Parathyroid adenoma (tissue), 2 donors: Measurements from ENCODE around the gene PER1.

Experiments used
- H2AFZ ChIP-seq: fragments of 300-600 bp; sonication (generic); one replicate; pipeline ENCODE4 v1.7.0; 2017; ENCODE audit warnings: antibody characterized with exemption, mild to moderate bottlenecking
- H3K27ac ChIP-seq: fragments of 300-600 bp; sonication (generic); one replicate; pipeline ENCODE4 v1.7.0; 2017
- H3K27me3 ChIP-seq: fragments of 300-600 bp; sonication (generic); one replicate; pipeline ENCODE4 v1.7.0; 2017; ENCODE audit warnings: low read length; ENCODE audit not compliant: control insufficient read depth, insufficient read depth
- H3K36me3 ChIP-seq: fragments of 300-600 bp; sonication (generic); one replicate; pipeline ENCODE4 v1.7.0; 2017; ENCODE audit warnings: low read length; ENCODE audit not compliant: control insufficient read depth, insufficient read depth
- H3K4me1 ChIP-seq: fragments of 300-600 bp; sonication (generic); one replicate; pipeline ENCODE4 v1.7.0; 2017; ENCODE audit warnings: control low read depth
- H3K4me2 ChIP-seq: fragments of 300-600 bp; sonication (generic); one replicate; pipeline ENCODE4 v1.7.0; 2017; ENCODE audit warnings: low read length
- H3K4me3 ChIP-seq: fragments of 300-600 bp; sonication (generic); one replicate; pipeline ENCODE4 v1.7.0; 2017; ENCODE audit warnings: low read depth, low read length
- H3K79me2 ChIP-seq: fragments of 300-600 bp; sonication (generic); one replicate; pipeline ENCODE4 v1.7.0; 2017; ENCODE audit warnings: control low read depth
- H3K9ac ChIP-seq: fragments of 300-600 bp; sonication (generic); one replicate; pipeline ENCODE4 v1.7.0; 2017; ENCODE audit warnings: mild to moderate bottlenecking
- H3K9me3 ChIP-seq: fragments of 300-600 bp; sonication (generic); one replicate; pipeline ENCODE4 v1.7.0; 2017; ENCODE audit warnings: low read length; ENCODE audit not compliant: control insufficient read depth
- TF ChIP-seq, protein P1 (sequence below): fragments of 300-600 bp; sonication (generic); IDR thresholded peaks from one replicate; pipeline ENCODE4 v1.7.0; 2017; ENCODE audit warnings: antibody characterized with exemption, mild to moderate bottlenecking
- donor health status: primary hyperparathyroidism.

PER1 gene, protein sequence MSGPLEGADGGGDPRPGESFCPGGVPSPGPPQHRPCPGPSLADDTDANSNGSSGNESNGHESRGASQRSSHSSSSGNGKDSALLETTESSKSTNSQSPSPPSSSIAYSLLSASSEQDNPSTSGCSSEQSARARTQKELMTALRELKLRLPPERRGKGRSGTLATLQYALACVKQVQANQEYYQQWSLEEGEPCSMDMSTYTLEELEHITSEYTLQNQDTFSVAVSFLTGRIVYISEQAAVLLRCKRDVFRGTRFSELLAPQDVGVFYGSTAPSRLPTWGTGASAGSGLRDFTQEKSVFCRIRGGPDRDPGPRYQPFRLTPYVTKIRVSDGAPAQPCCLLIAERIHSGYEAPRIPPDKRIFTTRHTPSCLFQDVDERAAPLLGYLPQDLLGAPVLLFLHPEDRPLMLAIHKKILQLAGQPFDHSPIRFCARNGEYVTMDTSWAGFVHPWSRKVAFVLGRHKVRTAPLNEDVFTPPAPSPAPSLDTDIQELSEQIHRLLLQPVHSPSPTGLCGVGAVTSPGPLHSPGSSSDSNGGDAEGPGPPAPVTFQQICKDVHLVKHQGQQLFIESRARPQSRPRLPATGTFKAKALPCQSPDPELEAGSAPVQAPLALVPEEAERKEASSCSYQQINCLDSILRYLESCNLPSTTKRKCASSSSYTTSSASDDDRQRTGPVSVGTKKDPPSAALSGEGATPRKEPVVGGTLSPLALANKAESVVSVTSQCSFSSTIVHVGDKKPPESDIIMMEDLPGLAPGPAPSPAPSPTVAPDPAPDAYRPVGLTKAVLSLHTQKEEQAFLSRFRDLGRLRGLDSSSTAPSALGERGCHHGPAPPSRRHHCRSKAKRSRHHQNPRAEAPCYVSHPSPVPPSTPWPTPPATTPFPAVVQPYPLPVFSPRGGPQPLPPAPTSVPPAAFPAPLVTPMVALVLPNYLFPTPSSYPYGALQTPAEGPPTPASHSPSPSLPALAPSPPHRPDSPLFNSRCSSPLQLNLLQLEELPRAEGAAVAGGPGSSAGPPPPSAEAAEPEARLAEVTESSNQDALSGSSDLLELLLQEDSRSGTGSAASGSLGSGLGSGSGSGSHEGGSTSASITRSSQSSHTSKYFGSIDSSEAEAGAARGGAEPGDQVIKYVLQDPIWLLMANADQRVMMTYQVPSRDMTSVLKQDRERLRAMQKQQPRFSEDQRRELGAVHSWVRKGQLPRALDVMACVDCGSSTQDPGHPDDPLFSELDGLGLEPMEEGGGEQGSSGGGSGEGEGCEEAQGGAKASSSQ (N-terminal part only)

DNA sequence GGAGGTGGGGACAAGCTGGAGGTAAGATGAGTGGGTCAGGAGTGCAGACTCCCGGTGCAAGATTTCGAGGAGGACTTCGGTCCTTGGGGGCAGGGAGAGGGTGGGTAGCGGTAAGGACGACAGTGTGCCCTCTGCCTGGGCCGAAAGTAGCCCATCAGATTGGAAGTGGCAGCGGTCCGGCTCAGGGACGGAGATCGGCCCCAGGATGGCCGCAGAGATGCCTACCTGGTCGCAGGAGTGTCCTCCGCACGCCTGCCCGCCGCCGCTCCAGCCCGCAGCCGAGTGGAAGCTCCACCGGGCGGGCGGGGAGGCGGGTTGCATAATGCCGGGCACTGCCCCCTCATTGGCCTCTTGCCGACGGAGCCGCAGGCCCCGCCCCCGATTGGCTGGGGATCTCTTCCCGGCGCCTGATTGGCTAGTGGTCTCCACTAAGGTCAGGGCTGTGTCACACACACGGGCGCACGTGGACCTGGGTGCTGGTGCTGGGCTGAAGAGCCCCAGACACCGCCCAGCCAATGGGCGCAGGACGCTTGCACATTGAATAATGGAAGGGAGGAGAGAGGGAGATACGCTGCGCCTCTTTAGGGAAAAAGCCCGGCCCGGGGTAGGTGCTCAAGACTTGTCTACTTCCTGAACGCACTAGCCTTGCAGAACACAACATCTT is at the start of gene PER1:
PER1 (minus strand) TSS at position 293 of the 664 bp plus-strand sequence. CDS start 1,698 bp downstream, outside the sequence.
- Histone ChIP-seq H3K4me1 (peaks cover 30% of the 10 kb centered on the region), H3K36me3 (no peaks in the 10 kb centered on the region)
- TF ChIP-seq, protein P1, sequence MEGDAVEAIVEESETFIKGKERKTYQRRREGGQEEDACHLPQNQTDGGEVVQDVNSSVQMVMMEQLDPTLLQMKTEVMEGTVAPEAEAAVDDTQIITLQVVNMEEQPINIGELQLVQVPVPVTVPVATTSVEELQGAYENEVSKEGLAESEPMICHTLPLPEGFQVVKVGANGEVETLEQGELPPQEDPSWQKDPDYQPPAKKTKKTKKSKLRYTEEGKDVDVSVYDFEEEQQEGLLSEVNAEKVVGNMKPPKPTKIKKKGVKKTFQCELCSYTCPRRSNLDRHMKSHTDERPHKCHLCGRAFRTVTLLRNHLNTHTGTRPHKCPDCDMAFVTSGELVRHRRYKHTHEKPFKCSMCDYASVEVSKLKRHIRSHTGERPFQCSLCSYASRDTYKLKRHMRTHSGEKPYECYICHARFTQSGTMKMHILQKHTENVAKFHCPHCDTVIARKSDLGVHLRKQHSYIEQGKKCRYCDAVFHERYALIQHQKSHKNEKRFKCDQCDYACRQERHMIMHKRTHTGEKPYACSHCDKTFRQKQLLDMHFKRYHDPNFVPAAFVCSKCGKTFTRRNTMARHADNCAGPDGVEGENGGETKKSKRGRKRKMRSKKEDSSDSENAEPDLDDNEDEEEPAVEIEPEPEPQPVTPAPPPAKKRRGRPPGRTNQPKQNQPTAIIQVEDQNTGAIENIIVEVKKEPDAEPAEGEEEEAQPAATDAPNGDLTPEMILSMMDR, result no peak

DNA sequence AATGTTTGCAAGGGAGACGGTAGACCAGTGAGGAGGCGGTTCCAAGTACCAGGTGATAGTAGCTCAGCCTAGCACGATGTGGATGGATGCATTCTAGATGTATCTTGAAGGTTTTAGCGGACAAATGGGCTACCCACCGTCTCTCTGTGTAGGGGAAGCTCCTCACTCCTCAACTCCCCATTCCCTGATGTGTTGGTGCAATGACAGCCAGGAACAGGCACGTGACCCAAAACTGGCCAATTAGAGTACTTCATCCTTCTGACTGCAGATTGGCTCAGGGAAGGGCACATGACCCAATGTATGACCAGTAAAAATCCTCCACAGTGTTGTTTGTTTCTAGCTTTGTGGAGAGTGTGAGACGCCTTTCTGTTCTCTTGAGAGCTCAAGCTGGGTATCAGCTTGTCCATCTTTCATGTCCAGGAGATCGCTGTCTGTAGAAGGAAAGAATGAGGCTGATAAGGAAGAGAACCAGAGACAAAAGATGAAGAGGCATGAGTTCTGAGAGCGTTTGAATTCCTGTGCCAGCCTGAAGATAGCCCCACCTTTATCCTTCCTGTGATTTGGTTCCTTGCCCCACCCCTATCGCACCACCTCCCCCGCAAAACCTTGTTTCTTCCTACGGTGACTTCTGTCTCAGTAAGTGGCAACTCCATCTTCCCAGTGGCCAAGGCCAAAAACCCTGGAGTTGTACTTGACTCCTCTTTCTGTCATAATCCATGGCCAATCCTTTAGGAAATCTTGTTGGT is 40.0 kb upstream of the PER1 start:
- Histone ChIP-seq H3K4me1 (peaks cover 29% of the 10 kb centered on the region), H3K4me2 (peak overlapping the region; percentile 73), H3K36me3 (no peaks in the 10 kb centered on the region), H3K27me3 (no peaks in the 10 kb centered on the region), H3K27ac (peak overlapping the region; percentile 94), H3K9ac (no peak overlapping the region), H3K9me3 (no peaks in the 10 kb centered on the region), H3K79me2 (no peaks in the 10 kb centered on the region), H3K4me3 (peak overlapping the region; percentile 44), H2AFZ (peak overlapping the region; percentile 93)
- TF ChIP-seq, protein P1, result no peak

More for the DNA sequence above, at the start of gene PER1:
- H3K79me2 ChIP-seq, result peaks cover 54% of the 10 kb centered on the region
- H3K4me3 ChIP-seq, result peak within 1 kb of the TSS; percentile 89
- peak within 1 kb of the TSS; percentile 100 for H3K27ac ChIP-seq
- H3K27me3 ChIP-seq, result no peaks in the 10 kb centered on the region
- peak within 1 kb of the TSS; percentile 86 for H3K9ac ChIP-seq
- H3K4me2 ChIP-seq, result peak within 1 kb of the TSS; percentile 95
- no peaks in the 10 kb centered on the region for H3K9me3 ChIP-seq
- no peak within 1 kb of the TSS for H2AFZ ChIP-seq

DNA sequence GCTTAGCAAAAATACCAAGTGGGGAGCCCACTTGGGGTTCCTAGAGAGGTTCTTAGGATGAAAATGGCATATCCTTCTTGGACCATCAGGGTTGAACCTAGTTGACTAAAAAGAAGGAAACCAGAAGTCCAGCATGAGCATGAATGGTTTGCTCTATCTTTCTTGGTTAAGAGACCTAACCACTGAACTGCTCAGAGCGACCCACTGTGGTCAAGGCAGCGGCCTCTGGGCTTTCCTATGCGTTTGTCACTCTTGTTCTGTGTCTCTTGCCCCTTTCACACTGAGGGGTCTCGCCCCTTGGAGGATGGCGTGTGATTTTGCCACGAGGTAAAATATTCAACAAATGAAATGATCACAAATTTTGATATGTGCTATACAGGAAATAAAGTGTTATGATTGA is 38.3 kb upstream of the PER1 start:
- H3K9me3 ChIP-seq, result no peaks in the 10 kb centered on the region
- H3K27me3 ChIP-seq, result no peaks in the 10 kb centered on the region
- TF ChIP-seq, protein P1, result no peak
- H3K27ac ChIP-seq, result peak overlapping the region; percentile 97
- peaks cover 29% of the 10 kb centered on the region for H3K4me1 ChIP-seq
- H3K4me3 ChIP-seq, result peak overlapping the region; percentile 83
- no peaks in the 10 kb centered on the region for H3K79me2 ChIP-seq
- peak overlapping the region; percentile 96 for H2AFZ ChIP-seq
- peak overlapping the region; percentile 67 for H3K4me2 ChIP-seq
- H3K9ac ChIP-seq, result no peak overlapping the region
- no peaks in the 10 kb centered on the region for H3K36me3 ChIP-seq
